GM21786 (cell line): ENCODE data around the gene ASCC1.

ENCODE experiments used
- ATAC-seq: cut with Tn5 transposase; IDR thresholded peaks from one replicate; pipeline ENCODE4 v1.9.1; 2021; ENCODE audit not compliant: unreplicated experiment

Gene ASCC1

DNA sequence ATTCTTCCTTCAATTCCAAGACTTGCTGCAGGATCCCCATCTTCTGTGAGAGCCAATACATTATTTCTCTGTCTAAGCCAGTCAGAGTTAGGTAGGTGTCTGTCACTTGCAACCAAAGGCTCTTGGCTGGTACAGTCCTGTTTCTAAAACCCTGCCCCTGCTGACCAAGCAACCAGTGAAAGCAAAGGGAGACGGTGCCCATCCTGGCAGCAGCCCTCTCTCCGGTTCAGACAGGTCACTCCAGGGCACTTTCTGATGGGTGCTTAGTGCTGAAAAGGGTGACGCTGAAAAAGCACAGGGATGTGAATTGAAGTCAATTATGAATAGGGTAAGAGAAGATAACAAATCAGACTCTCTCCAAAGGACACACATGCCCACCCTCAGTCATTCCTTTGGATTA is 165.2 kb downstream of the ASCC1 start:
- no peak for ATAC-seq

DNA sequence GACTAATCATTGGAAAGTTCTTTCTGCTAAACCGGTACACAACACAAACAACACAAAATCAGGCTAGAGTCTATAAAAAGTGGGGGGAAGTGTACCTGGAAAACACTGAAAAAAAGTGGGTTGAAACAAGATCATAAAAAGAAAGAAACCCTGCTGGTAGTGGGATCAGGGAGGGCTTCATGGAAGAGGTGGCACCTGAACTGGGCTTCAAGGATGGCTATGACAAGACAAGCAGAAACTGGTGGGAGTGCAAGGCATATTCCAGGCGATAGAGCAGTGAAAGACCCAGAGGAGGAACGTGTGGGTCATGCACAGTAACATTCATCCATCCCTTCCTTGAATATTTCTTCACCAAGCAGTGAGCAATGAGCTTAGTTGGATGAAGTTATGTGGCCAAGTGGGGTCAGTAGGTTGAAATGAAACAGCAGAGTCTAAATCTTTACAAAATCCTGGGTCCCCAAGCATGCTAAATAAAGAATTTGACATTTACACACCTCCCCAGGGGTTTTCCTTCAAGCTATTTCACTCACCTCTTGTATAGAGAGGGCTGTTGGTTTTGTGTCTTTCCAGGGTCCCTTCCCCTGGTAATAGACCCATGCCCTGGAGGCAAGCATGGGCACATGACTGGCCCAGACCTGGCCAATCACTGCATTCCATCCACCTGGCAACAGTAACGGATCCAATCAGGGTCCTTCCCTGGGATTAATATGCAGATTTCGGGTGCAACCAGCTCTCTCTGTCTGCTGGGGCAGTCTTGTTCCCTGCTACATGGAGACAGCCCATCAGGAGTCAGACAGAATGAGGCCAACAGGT is 165.9 kb downstream of the ASCC1 start:
- no peak for ATAC-seq

DNA sequence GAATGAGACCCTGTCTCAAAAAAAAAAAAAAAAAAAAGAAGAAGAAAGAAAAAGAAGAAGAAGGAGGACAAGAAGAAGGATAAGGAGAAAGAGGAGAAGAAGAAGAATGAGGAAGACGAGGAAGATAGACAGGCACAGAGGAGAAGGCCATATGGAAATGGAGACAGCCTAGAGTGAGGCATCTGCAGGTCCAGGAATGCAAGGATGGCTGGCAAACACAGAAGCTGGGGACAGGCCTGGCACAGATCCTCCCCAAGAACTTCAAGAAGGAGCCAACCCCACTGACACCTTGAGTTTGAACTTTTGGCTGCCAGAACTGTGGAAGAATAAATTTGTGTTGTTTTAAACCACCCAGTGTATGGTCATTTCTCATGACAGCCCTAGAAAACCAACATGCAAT is 166.6 kb downstream of the ASCC1 start:
- no peak for ATAC-seq

DNA sequence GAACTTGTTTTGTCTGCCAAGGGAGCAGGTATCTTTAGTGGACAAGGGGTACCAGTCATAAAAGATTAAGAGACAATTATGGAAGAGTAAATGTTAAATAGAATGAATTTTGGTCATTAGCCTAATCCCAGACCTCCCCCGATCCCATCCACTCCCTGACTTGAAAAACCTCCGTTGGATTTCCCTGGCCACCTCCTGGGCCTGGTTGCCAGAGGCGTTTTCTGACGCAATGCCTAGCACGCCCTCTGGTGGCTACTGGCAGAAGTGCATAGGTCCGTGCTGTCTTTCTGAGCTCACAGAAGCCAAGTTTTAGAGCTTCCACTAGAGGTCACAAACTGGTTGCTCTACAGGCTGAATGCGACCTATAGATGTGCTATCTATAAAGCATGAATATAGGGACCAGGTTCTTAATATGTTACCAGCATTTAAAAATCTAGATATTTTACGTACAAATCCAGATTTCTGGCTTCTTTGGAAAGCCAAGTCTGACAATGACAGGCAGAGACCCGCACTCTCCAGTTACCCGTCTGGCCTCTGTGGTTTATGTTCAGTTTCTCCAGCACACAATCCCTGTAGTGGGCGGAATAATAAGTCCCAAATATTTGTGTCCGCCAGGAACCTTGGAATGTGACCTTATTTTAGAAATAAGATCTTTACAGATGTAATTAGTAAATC is 167.5 kb downstream of the ASCC1 start:
- peak; percentile 48 for ATAC-seq
